VCaP (cell line): ENCODE data around the gene MID1IP1.

ENCODE experiments used
- H3K27ac ChIP-seq: fragments of 450-650 bp; 2 replicates; pipeline ENCODE4 v1.5.1; 2017
- TF ChIP-seq, protein P1 (sequence below): fragments of 450-650 bp; conservative IDR thresholded peaks from 2 replicates; pipeline ENCODE4 v1.5.1; 2017; ENCODE audit warnings: mild to moderate bottlenecking, moderate library complexity

MID1IP1 gene

DNA sequence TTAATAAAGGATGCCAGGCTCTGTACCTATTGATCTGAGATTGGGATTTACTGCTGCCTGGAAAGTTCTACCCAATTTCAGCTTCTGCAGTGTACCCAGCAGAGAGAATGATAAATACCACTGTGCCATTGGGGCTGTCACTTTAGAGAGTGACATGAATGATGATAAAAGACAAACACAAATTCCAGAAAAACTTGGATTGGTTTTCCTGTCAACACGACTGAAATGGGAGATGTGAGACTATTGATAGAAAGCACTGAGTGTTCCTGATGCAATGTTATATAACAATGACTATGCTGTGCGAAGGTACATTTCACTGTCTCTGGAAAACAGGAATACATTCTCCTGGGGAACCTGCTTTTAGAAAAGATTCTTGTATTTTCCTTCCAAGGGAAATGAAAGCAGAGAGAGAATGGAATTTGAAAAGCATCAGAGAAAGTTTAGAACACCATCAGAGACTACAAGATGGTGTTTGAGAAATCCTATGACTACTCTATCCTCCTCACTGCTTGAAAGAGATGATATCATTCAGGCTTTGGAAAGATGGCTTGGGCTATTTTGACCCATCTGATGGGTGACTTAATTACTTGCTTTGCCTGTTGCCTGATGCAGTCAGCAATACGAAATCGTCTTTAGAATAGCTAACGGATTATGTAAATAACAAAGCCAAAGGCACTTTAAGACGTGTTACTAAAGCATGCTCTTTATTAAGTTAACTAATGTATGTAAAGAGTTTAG, 49.7 kb downstream of the MID1IP1 start:
- no peak overlapping the region for H3K27ac ChIP-seq
- TF ChIP-seq, protein P1, sequence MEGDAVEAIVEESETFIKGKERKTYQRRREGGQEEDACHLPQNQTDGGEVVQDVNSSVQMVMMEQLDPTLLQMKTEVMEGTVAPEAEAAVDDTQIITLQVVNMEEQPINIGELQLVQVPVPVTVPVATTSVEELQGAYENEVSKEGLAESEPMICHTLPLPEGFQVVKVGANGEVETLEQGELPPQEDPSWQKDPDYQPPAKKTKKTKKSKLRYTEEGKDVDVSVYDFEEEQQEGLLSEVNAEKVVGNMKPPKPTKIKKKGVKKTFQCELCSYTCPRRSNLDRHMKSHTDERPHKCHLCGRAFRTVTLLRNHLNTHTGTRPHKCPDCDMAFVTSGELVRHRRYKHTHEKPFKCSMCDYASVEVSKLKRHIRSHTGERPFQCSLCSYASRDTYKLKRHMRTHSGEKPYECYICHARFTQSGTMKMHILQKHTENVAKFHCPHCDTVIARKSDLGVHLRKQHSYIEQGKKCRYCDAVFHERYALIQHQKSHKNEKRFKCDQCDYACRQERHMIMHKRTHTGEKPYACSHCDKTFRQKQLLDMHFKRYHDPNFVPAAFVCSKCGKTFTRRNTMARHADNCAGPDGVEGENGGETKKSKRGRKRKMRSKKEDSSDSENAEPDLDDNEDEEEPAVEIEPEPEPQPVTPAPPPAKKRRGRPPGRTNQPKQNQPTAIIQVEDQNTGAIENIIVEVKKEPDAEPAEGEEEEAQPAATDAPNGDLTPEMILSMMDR = no peak

DNA sequence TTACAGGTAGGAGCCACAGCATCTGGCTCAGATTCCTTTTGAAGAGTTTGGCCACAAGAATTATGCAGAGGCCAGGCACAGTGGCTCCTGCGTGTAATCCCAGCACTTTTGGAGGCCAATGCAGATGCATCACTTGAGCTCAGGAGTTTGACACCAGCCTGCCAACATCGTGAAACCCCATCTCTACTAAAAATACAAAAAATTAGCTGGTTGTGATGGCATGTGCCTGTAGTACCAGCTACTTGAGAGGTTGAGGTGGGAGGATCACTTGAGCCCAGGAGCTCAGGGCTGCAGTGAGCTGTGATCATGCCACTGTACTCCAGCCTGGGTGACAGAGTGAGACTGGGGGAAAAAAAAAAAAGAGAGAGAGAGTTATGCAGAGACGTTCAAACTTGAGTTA, 53.0 kb downstream of the MID1IP1 start:
- TF ChIP-seq, protein P1 = no peak
- no peak overlapping the region for H3K27ac ChIP-seq
